ENCODE data around the gene RNF123.
A peak's percentile ranks its signal among the peaks of the same experiment; 100 is the strongest.

RNF123 gene

GRCh38 chr3:49658711-49659110 is 30.6 kb upstream of the RNF123 start:
- DNase-seq (ENCODE audit: low read depth in 2 of 2), result no peak

- DNase-seq (ENCODE audit: low read depth in 2 of 2), result no peak
Measured at GRCh38 chr3:49659756-49660155, 29.6 kb upstream of the RNF123 start.

DNA sequence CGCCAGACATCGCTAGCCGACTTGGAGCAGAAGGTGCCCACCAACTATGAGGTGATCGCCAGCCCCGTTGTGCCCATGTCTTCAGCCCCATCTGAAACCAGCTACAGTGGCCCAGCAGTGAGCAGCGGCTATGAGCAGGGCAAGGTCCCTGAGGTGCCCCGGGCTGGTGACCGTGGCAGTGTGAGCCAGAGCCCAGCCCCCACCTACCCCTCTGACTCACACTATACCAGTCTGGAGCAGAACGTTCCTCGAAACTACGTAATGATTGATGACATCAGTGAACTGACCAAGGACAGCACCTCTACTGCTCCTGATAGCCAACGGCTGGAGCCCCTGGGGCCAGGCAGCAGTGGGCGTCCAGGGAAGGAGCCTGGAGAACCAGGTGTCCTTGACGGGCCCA is 28.1 kb upstream of the RNF123 start:
- DNase-seq (ENCODE audit: low read depth in 2 of 2), result no peak

GRCh38 chr3:49662021-49662420 is 27.3 kb upstream of the RNF123 start:
- DNase-seq (ENCODE audit: low read depth in 2 of 2), result no peak

- no peak for DNase-seq (ENCODE audit: low read depth in 2 of 2)
Measured at GRCh38 chr3:49662720-49663413, 26.5 kb upstream of the RNF123 start.

GRCh38 chr3:49663831-49664230 is 25.5 kb upstream of the RNF123 start:
- DNase-seq (ENCODE audit: low read depth in 2 of 2), result no peak

GRCh38 chr3:49664300-49664699 is 25.1 kb upstream of the RNF123 start:
- DNase-seq (ENCODE audit: low read depth in 2 of 2), result no peak

DNA sequence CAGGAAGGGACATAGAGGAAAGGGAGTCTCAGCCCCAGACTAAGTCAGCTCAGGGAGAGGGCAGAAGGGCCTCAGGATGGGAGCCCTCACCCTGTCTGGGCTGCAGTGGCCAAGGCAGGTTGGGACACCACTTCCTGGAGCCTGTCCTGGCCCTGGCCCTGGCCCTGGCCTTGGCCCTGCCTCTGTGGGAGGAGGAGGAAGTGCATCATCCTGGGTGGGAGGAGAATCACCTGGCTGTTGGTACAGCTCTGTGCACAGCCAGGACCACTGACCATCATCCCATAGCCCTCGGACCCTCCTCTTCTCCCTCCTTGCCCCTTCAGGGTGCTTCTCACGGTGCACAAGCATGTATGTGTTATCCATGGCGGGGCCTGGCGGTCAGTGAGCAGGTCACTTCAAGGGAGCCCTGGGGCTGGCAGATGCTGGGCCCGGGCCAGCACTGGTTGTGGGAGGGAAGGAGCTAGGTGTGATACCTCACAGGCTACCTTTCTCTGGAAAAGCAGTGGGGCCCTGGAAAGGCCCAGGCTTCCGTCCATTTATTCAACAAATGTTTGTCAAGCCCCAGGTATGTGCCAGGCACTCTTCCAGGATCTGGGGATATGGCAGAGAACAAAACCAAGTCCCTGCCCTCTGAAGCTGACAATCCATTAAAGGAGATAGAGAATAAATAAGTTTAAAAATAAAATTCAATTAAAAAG is 23.4 kb upstream of the RNF123 start:
- DNase-seq (ENCODE audit: low read depth in 2 of 2), result no peak

DNA sequence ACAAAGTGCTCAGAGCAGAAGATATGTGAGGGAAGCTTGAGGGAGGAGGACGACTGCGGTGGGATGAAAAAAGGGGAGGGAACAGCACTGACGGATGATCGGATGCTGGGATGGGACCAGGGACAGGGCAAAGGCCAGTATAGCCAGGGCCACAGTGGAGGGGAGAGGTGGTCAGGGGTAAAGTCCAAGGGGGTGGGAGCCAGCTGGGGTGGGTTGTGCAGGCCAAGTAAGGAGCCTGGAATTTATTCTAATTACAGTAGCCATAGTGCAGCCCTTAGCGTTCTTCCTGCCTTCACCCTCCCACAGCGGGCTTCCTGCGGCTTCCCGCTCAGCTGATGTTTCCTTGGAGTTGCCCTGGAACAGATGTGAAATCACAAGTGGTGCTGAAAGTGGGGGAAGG is 22.8 kb upstream of the RNF123 start:
- no peak for DNase-seq (ENCODE audit: low read depth in 2 of 2)

- no peak for DNase-seq (ENCODE audit: low read depth in 2 of 2)
Measured at GRCh38 chr3:49667701-49668413, 21.5 kb upstream of the RNF123 start.

GRCh38 chr3:49668414-49668797 is 21.0 kb upstream of the RNF123 start:
- no peak for DNase-seq (ENCODE audit: low read depth in 2 of 2)

GRCh38 chr3:49668861-49669260 is 20.5 kb upstream of the RNF123 start:
- DNase-seq (ENCODE audit: low read depth in 2 of 2), result no peak

GRCh38 chr3:49669352-49669751 is 20.0 kb upstream of the RNF123 start:
- DNase-seq (ENCODE audit: low read depth in 2 of 2), result no peak

DNA sequence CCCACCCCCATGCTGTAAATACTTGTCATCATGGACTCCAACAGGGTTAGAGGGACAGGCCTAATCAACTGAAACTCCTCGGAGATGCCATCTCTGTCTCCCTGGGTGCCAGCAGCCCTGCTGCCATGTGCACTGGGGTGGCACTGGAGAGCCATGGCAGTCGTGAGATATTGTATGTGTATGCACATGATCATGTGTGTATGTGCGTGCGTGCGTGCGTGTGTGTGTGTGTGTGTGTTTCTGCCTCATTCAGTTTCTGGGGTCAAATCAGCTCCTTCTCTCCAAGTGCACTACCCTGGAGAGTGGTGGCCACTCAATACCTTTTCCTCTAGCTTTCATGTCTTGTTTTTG is 18.4 kb upstream of the RNF123 start:
- no peak for DNase-seq (ENCODE audit: low read depth in 2 of 2)

DNA sequence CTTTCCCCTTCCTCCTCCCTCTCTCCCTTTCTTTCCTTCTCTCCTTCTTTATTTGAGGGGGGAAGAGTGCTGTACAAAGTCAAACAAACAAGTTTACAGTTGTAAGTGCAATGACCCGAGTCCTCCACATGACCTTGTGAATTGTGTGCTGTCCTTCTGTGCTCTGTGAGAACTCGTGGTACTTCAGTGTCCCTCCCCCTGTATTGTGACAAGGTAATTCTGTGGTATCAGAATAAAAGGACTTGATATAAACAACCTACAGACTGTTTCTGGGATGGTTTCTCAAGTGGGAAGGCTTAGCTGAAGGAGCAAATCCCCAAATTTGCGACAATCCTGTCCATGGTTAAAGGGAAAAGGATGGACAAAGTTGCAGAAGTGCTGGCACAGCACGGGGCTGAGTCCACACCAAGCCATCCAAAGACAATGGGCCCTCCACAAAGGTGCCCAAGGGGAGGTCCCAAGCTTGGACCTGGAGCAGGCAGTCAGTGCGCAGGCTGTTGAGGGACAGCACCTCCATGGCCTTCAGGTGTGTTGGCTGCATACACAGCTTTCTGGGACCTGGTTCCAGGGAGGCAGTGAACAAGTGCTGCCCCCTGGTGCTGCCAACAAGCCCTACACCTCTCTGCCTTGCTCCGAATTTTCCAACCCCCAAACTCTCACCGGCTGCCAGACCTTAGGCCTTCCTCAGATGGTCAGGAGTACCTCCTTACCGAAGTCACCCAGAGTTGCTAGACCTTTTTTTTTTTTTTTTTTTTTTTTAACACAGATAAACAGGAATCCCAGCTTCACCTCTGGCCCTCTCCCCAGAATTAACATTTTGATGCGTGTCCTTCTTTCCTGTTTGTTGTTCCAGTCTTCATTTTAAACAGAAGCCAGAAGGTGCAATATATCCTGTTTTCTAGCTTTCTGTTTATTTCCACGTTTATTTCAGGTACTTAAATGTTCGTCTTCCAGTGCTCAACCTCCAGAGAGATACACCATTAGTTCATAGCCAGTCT is 17.8 kb upstream of the RNF123 start:
- peak in 1 of 2 experiments; percentile 66 for DNase-seq (ENCODE audit: low read depth in 2 of 2)

GRCh38 chr3:49673121-49673714 is 16.1 kb upstream of the RNF123 start:
- DNase-seq (ENCODE audit: low read depth in 2 of 2), result peak in 1 of 2 experiments; percentile 30

- peak; percentile 96 to 98 for DNase-seq (ENCODE audit: low read depth in 2 of 2)
Measured at GRCh38 chr3:49673715-49674496, 15.5 kb upstream of the RNF123 start, which contains the start of gene APEH. Gene APEH, plus strand, starts transcription at chr3:49674351. Its CDS starts 51 bp downstream, at chr3:49674402.

DNA sequence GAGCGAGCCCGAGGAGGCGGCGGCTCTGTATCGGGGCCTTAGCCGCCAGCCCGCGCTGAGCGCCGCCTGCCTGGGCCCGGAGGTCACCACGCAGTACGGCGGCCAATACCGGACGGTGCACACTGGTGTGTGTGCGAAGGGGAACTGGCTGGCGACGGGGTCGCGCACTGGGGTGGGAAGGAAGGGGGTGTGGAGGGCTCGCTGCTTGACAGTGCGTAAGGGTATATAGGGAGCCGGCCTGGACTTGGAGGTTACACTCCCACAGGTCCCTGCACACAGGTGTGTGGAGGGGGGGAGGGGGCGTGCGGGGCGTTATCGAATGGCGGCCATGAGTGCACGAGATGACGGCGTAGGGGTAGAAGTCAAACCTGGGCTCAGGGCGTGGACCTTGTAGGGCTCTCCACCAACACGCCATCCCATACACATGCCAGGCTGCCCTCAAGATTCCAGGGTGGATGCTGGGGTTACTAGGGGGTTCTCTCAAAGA is 14.8 kb upstream of the RNF123 start:
- no peak for DNase-seq (ENCODE audit: low read depth in 2 of 2)

- no peak for DNase-seq (ENCODE audit: low read depth in 2 of 2)
Measured at GRCh38 chr3:49675912-49676311, 13.4 kb upstream of the RNF123 start.
